Measurements from ENCODE around the gene C3orf62.

GRCh38 chr3:49277383-49277775 lies 347 bp upstream of the C3orf62 start:
- TF ChIP-seq POLR2A (IDR thresholded peaks at IDR 0.05), result peak; percentile 7
- no peak for TF ChIP-seq CTCF (IDR thresholded peaks at IDR 0.05)

All from ovary (tissue), 3 donors.